Measurements from ENCODE around the gene TMEM178B.

The TMEM178B gene

DNA sequence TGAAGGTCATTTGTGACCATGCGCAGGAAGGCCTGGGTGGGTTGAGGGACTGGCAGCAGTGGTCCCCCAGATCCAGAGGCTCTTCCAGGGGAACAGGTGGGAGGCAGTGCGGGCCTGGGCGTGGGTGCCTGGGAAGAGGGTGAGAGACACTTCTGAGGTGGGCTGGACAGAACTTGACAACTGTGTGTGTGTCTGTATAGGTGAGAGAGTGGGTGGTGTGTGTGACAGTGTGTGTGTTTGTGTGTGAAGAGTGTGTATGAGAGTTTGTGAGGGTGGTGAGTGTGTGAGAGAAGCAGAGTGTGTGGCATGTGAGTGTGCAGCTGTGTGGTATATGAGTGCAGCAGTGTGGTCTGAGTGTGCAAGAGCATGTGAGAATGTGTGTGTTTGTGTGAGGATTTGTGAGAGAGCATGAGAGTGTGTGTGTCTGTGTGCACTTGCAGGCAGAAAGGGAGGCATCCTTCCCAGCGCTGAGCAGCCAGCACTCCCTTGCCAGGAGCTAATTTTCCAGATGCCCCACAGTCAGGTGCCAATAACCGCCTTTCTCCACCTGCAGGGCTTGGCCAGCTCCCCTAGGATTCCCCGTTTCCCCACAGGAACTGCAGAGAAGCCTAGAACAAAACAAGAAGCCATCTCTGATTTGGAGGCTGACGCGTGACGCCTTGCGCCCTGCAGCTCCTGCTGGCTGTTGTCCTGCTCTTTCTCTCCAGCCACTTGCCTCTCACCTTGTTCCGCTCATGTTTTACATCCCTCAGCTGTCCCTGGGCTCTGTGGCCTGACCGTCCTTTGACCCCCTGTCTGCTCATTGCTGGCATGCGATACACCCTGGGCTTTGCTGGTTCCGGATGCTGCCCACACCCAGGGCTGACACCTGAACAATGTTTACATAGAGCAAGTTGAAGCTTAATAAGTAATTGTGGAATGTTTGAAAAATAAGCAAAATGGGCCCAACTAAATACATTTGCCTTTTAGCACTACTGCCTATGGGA is 88.0 kb downstream of the TMEM178B start:
- Histone ChIP-seq H3K4me1 (ENCODE audit: control insufficient read depth, insufficient read depth, low read length) (no peaks in the 10 kb centered on the region), H3K9me3 (ENCODE audit: control insufficient read depth, insufficient read depth, low read depth, low read length) (no peaks in the 10 kb centered on the region), H3K4me3 (ENCODE audit: low read depth, low read length) (no peak overlapping the region), H3K27ac (ENCODE audit: extremely low read depth, low read depth, low read length) (no peak overlapping the region), H3K36me3 (ENCODE audit: control insufficient read depth in 2 of 2, insufficient read depth in 1 of 2, low read length in 2 of 2) (no peaks in the 10 kb centered on the region)
- ChIA-PET POLR2A (no interaction called here), CTCF (no interaction called here)
- TF ChIP-seq ZNF621 (tag by site-specific recombination; IDR thresholded peaks at IDR 0.05) (peak; percentile 68; the same call in 1 of the 2 replicates), EGR2 (tag by site-specific recombination; IDR thresholded peaks at IDR 0.05; ENCODE audit: low read depth) (peak; percentile 87), ZFHX2 (tag by site-specific recombination; conservative IDR thresholded peaks at IDR 0.05) (peak; percentile 86)
- TF ChIP-seq, protein P1, sequence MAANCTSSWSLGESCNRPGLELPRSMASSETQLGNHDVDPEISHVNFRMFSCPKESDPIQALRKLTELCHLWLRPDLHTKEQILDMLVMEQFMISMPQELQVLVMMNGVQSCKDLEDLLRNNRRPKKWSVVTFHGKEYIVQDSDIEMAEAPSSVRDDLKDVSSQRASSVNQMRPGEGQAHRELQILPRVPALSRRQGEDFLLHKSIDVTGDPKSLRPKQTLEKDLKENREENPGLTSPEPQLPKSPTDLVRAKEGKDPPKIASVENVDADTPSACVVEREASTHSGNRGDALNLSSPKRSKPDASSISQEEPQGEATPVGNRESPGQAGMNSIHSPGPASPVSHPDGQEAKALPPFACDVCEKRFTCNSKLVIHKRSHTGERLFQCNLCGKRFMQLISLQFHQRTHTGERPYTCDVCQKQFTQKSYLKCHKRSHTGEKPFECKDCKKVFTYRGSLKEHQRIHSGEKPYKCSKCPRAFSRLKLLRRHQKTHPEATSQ (tag by site-specific recombination; IDR thresholded peaks at IDR 0.05) = no peak

DNA sequence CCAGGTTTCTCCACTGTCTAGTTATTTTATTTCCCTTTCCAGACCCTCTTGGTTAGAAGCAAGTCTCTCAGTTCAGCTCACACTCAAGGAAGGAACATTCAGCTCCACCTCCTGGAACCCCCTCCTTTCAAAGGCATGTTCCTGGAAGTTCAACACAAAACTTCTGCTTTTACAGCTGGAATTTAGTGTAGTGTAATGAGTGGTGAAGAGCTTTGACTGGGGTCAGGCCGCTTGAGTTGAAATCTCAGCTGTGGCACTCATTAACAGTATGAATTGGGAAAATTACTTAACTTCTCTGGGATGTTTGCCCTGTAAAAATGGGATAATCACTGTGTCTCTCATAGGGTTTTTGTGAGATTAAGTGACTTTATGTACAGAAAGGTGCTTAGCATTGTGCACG is 91.7 kb downstream of the TMEM178B start:
- Histone ChIP-seq H3K36me3 (ENCODE audit: control insufficient read depth in 2 of 2, insufficient read depth in 1 of 2, low read length in 2 of 2) (no peaks in the 10 kb centered on the region), H3K4me3 (ENCODE audit: low read depth, low read length) (no peak overlapping the region), H3K9me3 (ENCODE audit: control insufficient read depth, insufficient read depth, low read depth, low read length) (no peaks in the 10 kb centered on the region), H3K27ac (ENCODE audit: extremely low read depth, low read depth, low read length) (no peak overlapping the region), H3K4me1 (ENCODE audit: control insufficient read depth, insufficient read depth, low read length) (no peaks in the 10 kb centered on the region)
- CTCF ChIA-PET = interaction anchor here (1.3 kb wide), 1 partner anchor 36 kb away, joined by 3 read pairs; no protein-coding TSS in a partner anchor
- TF ChIP-seq ZNF600 (tag by site-specific recombination; IDR thresholded peaks at IDR 0.05) (no peak), ZNF302 (tag by site-specific recombination; IDR thresholded peaks at IDR 0.05; ENCODE audit: low read depth) (no peak), ZNF473 (tag by site-specific recombination; IDR thresholded peaks at IDR 0.05) (no peak), ZNF670 (tag by site-specific recombination; IDR thresholded peaks at IDR 0.05; ENCODE audit: low read depth) (no peak), OSR2 (tag by site-specific recombination; IDR thresholded peaks at IDR 0.05) (no peak), KLF1 (tag by site-specific recombination; IDR thresholded peaks at IDR 0.05) (no peak), ZNF792 (tag by site-specific recombination; IDR thresholded peaks at IDR 0.05) (no peak), ZNF747 (tag by site-specific recombination; IDR thresholded peaks at IDR 0.05) (no peak), PRDM1 (tag by site-specific recombination; IDR thresholded peaks at IDR 0.05) (no peak)
- TF ChIP-seq, protein P2, sequence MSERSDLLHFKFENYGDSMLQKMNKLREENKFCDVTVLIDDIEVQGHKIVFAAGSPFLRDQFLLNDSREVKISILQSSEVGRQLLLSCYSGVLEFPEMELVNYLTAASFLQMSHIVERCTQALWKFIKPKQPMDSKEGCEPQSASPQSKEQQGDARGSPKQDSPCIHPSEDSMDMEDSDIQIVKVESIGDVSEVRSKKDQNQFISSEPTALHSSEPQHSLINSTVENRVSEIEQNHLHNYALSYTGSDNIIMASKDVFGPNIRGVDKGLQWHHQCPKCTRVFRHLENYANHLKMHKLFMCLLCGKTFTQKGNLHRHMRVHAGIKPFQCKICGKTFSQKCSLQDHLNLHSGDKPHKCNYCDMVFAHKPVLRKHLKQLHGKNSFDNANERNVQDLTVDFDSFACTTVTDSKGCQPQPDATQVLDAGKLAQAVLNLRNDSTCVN (tag by site-specific recombination; optimal IDR thresholded peaks at IDR 0.05) = no peak
- TF ChIP-seq, protein P3, sequence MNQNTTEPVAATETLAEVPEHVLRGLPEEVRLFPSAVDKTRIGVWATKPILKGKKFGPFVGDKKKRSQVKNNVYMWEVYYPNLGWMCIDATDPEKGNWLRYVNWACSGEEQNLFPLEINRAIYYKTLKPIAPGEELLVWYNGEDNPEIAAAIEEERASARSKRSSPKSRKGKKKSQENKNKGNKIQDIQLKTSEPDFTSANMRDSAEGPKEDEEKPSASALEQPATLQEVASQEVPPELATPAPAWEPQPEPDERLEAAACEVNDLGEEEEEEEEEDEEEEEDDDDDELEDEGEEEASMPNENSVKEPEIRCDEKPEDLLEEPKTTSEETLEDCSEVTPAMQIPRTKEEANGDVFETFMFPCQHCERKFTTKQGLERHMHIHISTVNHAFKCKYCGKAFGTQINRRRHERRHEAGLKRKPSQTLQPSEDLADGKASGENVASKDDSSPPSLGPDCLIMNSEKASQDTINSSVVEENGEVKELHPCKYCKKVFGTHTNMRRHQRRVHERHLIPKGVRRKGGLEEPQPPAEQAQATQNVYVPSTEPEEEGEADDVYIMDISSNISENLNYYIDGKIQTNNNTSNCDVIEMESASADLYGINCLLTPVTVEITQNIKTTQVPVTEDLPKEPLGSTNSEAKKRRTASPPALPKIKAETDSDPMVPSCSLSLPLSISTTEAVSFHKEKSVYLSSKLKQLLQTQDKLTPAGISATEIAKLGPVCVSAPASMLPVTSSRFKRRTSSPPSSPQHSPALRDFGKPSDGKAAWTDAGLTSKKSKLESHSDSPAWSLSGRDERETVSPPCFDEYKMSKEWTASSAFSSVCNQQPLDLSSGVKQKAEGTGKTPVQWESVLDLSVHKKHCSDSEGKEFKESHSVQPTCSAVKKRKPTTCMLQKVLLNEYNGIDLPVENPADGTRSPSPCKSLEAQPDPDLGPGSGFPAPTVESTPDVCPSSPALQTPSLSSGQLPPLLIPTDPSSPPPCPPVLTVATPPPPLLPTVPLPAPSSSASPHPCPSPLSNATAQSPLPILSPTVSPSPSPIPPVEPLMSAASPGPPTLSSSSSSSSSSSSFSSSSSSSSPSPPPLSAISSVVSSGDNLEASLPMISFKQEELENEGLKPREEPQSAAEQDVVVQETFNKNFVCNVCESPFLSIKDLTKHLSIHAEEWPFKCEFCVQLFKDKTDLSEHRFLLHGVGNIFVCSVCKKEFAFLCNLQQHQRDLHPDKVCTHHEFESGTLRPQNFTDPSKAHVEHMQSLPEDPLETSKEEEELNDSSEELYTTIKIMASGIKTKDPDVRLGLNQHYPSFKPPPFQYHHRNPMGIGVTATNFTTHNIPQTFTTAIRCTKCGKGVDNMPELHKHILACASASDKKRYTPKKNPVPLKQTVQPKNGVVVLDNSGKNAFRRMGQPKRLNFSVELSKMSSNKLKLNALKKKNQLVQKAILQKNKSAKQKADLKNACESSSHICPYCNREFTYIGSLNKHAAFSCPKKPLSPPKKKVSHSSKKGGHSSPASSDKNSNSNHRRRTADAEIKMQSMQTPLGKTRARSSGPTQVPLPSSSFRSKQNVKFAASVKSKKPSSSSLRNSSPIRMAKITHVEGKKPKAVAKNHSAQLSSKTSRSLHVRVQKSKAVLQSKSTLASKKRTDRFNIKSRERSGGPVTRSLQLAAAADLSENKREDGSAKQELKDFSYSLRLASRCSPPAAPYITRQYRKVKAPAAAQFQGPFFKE (tag by site-specific recombination; IDR thresholded peaks at IDR 0.05; ENCODE audit: borderline replicate concordance) = no peak
- POLR2A ChIA-PET = no interaction called here
